Measurements from ENCODE around the gene DDIAS. TPM values are rescaled to one million over a fixed set of nuclear protein-coding genes. Genes with fewer than 3 reads are reported as not detected.

DDIAS gene
- total and polyA plus RNA-seq, 2 donors (not counting 1 experiment from before 2014, with no cell fraction given): 1.7 to 3.3 TPM

- POLR2A ChIA-PET: no interaction called here
Measured at GRCh38 chr11:82871646-82872045, 29.9 kb upstream of the DDIAS start.

DNA sequence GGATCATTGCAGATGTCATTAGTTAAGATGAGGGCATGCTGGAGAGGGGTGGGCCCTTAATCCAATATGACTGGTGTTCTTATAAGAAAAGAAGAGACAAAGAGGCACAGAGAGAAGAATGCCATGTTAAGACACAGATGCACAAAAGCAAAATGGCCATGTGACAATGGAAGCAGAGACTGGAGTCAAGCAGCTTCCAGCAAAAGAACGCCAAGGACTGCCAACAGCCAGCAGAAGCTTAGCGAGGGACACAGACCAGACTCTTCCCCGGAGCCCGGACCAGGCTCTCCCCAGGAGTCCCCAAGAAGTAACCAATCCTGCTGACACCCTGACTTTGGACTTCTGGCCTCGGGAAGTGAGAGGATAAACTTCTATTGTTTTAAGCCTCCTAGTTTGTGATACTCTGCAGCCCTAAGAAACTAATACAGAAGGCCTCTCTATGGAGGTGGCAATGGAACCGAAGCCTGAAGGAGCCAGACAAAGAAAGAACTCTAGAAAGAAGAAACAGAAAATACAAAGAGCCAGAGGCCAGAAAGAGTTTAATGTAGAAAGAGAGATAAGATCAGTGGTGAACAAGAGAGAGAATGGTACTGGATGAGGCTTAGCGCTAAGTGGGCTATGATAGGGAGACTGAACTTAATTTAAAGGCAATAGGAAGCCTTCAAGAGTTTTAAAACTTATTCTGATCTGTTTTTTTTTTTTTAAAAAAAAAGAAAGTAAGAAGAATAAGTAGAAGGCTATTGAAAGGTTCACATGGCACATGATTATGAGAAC, 29.0 kb upstream of the DDIAS start:
- Histone ChIP-seq H4K20me1 (ENCODE audit: control insufficient read depth, insufficient read depth, low read length, poor library complexity, severe bottlenecking) (peaks cover 19% of the 10 kb centered on the region), H3K9me3 (ENCODE audit: control extremely low read depth in 1 of 3, control insufficient read depth in 2 of 3, insufficient read depth in 1 of 3, low read length in 2 of 3) (peaks cover 0 to 4% (median 1%) of the 10 kb centered on the region in 3 donors), H3K4me1 (ENCODE audit: control insufficient read depth in 2 of 2, insufficient read depth in 2 of 2, low read length in 2 of 2) (peaks cover 1 to 2% of the 10 kb centered on the region in 2 donors), H3K27ac (ENCODE audit: low read length in 2 of 2) (no peak overlapping the region), H3K4me2 (replicated peaks; ENCODE audit: low read depth, low read length, poor library complexity, severe bottlenecking) (no peak overlapping the region), H3K27me3 (replicated peaks in 1 of 4; ENCODE audit: control extremely low read depth in 1 of 4, control insufficient read depth in 3 of 4, insufficient read depth in 4 of 4, low read length in 3 of 4) (no peaks in the 10 kb centered on the region), H3K36me3 (replicated peaks in 1 of 2; ENCODE audit: control extremely low read depth in 1 of 2, control insufficient read depth in 1 of 2, extremely low read depth in 1 of 2, insufficient read depth in 2 of 2, low read length in 1 of 2) (no peaks in the 10 kb centered on the region), H2AFZ (ENCODE audit: insufficient read depth, low read depth, low read length, poor library complexity, severe bottlenecking) (no peak overlapping the region), H3K79me2 (ENCODE audit: control insufficient read depth, insufficient read depth, low read length) (peaks cover 35% of the 10 kb centered on the region), H3K9ac (ENCODE audit: low read length) (no peak overlapping the region), H3K4me3 (ENCODE audit: control extremely low read depth in 1 of 5, extremely low read depth in 1 of 5, insufficient read depth in 1 of 5, low read depth in 2 of 5, low read length in 4 of 5) (no peak overlapping the region)
- no peak for DNase-seq
- Mint-ChIP-seq H3K4me1 (peaks cover 6% of the 10 kb centered on the region), H3K27me3 (no peaks in the 10 kb centered on the region), H3K4me3 (no peak overlapping the region), H3K9me3 (ENCODE audit: insufficient read depth) (no peaks in the 10 kb centered on the region), H3K27ac (no peak overlapping the region)
- TF ChIP-seq CTCF (IDR thresholded peaks at IDR 0.05) (no peak), EZH2 (IDR thresholded peaks at IDR 0.05; ENCODE audit: borderline replicate concordance, insufficient read depth, low read depth, low read length, poor library complexity, severe bottlenecking) (no peak)
- ATAC-seq (ENCODE audit: low read depth): no peak
- ChIA-PET POLR2A (no interaction called here), CTCF (interaction anchor here (0.7 to 1.4 kb wide), 2 partner anchors 29 to 851 kb away, joined by 3 read pairs; partner anchors contain the start of gene DDIAS)
- 96% methylated on average over 6 of the region's 7 CpGs for WGBS (ENCODE audit: insufficient coverage)
- intact Hi-C loops (cut with micrococcal nuclease): no loop called here

More at GRCh38 chr11:82871646-82872045, 29.9 kb upstream of the DDIAS start:
- Mint-ChIP-seq H3K27me3 (no peaks in the 10 kb centered on the region), H3K4me3 (no peak overlapping the region), H3K4me1 (peaks cover 10% of the 10 kb centered on the region), H3K9me3 (ENCODE audit: insufficient read depth) (no peaks in the 10 kb centered on the region), H3K27ac (no peak overlapping the region)
- intact Hi-C loops (cut with micrococcal nuclease): no loop called here
- Histone ChIP-seq H3K4me3 (ENCODE audit: control extremely low read depth in 1 of 5, extremely low read depth in 1 of 5, insufficient read depth in 1 of 5, low read depth in 2 of 5, low read length in 4 of 5) (no peak overlapping the region), H2AFZ (ENCODE audit: insufficient read depth, low read depth, low read length, poor library complexity, severe bottlenecking) (no peak overlapping the region), H3K27ac (ENCODE audit: low read length in 2 of 2) (no peak overlapping the region), H3K4me1 (ENCODE audit: control insufficient read depth in 2 of 2, insufficient read depth in 2 of 2, low read length in 2 of 2) (peaks cover 6% of the 10 kb centered on the region in 2 donors), H3K36me3 (replicated peaks in 1 of 2; ENCODE audit: control extremely low read depth in 1 of 2, control insufficient read depth in 1 of 2, extremely low read depth in 1 of 2, insufficient read depth in 2 of 2, low read length in 1 of 2) (no peaks in the 10 kb centered on the region), H3K9me3 (ENCODE audit: control extremely low read depth in 1 of 3, control insufficient read depth in 2 of 3, insufficient read depth in 1 of 3, low read length in 2 of 3) (no peaks in the 10 kb centered on the region), H4K20me1 (ENCODE audit: control insufficient read depth, insufficient read depth, low read length, poor library complexity, severe bottlenecking) (peaks cover 19% of the 10 kb centered on the region), H3K79me2 (ENCODE audit: control insufficient read depth, insufficient read depth, low read length) (peaks cover 44% of the 10 kb centered on the region), H3K9ac (ENCODE audit: low read length) (no peak overlapping the region), H3K27me3 (replicated peaks in 1 of 4; ENCODE audit: control extremely low read depth in 1 of 4, control insufficient read depth in 3 of 4, insufficient read depth in 4 of 4, low read length in 3 of 4) (no peaks in the 10 kb centered on the region), H3K4me2 (replicated peaks; ENCODE audit: low read depth, low read length, poor library complexity, severe bottlenecking) (no peak overlapping the region)
- DNase-seq: no peak
- no peak for ATAC-seq (ENCODE audit: low read depth)
- no peak for TF ChIP-seq EZH2 (IDR thresholded peaks at IDR 0.05; ENCODE audit: borderline replicate concordance, insufficient read depth, low read depth, low read length, poor library complexity, severe bottlenecking)
- WGBS (ENCODE audit: insufficient coverage): no CpG with 5 or more reads among the region's 2 CpGs
- CTCF ChIA-PET: interaction anchor here (1.4 to 7.4 kb wide), 2 partner anchors 30 to 377 kb away, joined by 3 to 151 read pairs; partner anchors contain the start of gene DDIAS
